SK-N-SH treated with all-trans-retinoic acid at 6 μM for 48 hours (cell line): ENCODE data around the gene KRTAP4-8.

Experiments used
- ARNTL ChIP-seq: fragments of 450-650 bp; formaldehyde crosslinking; IDR thresholded peaks from 2 replicates; pipeline ENCODE4 v1.5.0; 2020; ENCODE audit warnings: low read depth, mild to moderate bottlenecking, moderate library complexity, borderline replicate concordance
- BACH2 ChIP-seq: fragments of 250-450 bp; sonication (Bioruptor Pico); IDR thresholded peaks from 2 replicates; pipeline ENCODE4 v1.9.0; 2021; ENCODE audit warnings: mild to moderate bottlenecking, borderline replicate concordance
- CSRNP3 ChIP-seq: fragments of 250-450 bp; sonication (Bioruptor Pico); IDR thresholded peaks from 2 replicates; pipeline ENCODE4 v1.5.1; 2021; ENCODE audit warnings: mild to moderate bottlenecking, moderate library complexity
- ESRRG ChIP-seq: fragments of 250-450 bp; sonication (Bioruptor Pico); IDR thresholded peaks from 2 replicates; pipeline ENCODE4 v1.6.1; 2021; ENCODE audit warnings: mild to moderate bottlenecking
- ISL1 ChIP-seq: fragments of 250-450 bp; sonication (Bioruptor Pico); IDR thresholded peaks from 2 replicates; pipeline ENCODE4 v2.1.2; 2022; ENCODE audit warnings: mild to moderate bottlenecking, moderate library complexity
- RARB ChIP-seq: fragments of 250-450 bp; sonication (Bioruptor Pico); IDR thresholded peaks from 2 replicates; pipeline ENCODE4 v1.8.0; 2021; ENCODE audit warnings: mild to moderate bottlenecking, moderate library complexity
- TOX ChIP-seq: fragments of 250-450 bp; sonication (Bioruptor Pico); IDR thresholded peaks from 2 replicates; pipeline ENCODE4 v1.8.0; 2021; ENCODE audit warnings: mild to moderate bottlenecking, moderate library complexity, borderline replicate concordance
- ZC3H10 ChIP-seq: fragments of 250-450 bp; sonication (Bioruptor Pico); IDR thresholded peaks from 2 replicates; pipeline ENCODE4 v1.5.1; 2021; ENCODE audit warnings: mild to moderate bottlenecking, moderate library complexity
- ZFP3 ChIP-seq: fragments of 250-450 bp; sonication (Bioruptor Pico); IDR thresholded peaks from 2 replicates; pipeline ENCODE4 v1.5.0; 2020; ENCODE audit warnings: mild to moderate bottlenecking, moderate library complexity
- ZFP30 ChIP-seq: fragments of 450-650 bp; formaldehyde crosslinking; IDR thresholded peaks from 2 replicates; pipeline ENCODE4 v1.5.0; 2022; ENCODE audit warnings: mild to moderate bottlenecking, moderate library complexity
- TF ChIP-seq, protein P1 (sequence below): fragments of 250-450 bp; sonication (Bioruptor Pico); IDR thresholded peaks from 2 replicates; pipeline ENCODE4 v1.5.1; 2020; ENCODE audit warnings: low read depth, mild to moderate bottlenecking, moderate library complexity
- TF ChIP-seq, protein P2 (sequence below): fragments of 250-450 bp; sonication (Bioruptor Pico); IDR thresholded peaks from 2 replicates; pipeline ENCODE4 v1.5.0; 2020; ENCODE audit warnings: mild to moderate bottlenecking, moderate library complexity
- TF ChIP-seq, protein P3 (sequence below): fragments of 250-450 bp; sonication (Bioruptor Pico); IDR thresholded peaks from 2 replicates; pipeline ENCODE4 v1.8.0; 2020; ENCODE audit warnings: mild to moderate bottlenecking, moderate library complexity, borderline replicate concordance

- TF ChIP-seq ARNTL (CRISPR knock-in tag) (no peak), ZFP3 (CRISPR knock-in tag) (no peak), ZFP30 (CRISPR knock-in tag) (no peak), RARB (CRISPR knock-in tag) (no peak), ESRRG (CRISPR knock-in tag) (no peak), ZC3H10 (CRISPR knock-in tag) (no peak), ISL1 (CRISPR knock-in tag) (no peak), CSRNP3 (no peak), TOX (CRISPR knock-in tag) (no peak), BACH2 (no peak)
- TF ChIP-seq, protein P1, sequence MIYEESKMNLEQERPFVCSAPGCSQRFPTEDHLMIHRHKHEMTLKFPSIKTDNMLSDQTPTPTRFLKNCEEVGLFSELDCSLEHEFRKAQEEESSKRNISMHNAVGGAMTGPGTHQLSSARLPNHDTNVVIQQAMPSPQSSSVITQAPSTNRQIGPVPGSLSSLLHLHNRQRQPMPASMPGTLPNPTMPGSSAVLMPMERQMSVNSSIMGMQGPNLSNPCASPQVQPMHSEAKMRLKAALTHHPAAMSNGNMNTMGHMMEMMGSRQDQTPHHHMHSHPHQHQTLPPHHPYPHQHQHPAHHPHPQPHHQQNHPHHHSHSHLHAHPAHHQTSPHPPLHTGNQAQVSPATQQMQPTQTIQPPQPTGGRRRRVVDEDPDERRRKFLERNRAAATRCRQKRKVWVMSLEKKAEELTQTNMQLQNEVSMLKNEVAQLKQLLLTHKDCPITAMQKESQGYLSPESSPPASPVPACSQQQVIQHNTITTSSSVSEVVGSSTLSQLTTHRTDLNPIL: no peak
- TF ChIP-seq, protein P2, sequence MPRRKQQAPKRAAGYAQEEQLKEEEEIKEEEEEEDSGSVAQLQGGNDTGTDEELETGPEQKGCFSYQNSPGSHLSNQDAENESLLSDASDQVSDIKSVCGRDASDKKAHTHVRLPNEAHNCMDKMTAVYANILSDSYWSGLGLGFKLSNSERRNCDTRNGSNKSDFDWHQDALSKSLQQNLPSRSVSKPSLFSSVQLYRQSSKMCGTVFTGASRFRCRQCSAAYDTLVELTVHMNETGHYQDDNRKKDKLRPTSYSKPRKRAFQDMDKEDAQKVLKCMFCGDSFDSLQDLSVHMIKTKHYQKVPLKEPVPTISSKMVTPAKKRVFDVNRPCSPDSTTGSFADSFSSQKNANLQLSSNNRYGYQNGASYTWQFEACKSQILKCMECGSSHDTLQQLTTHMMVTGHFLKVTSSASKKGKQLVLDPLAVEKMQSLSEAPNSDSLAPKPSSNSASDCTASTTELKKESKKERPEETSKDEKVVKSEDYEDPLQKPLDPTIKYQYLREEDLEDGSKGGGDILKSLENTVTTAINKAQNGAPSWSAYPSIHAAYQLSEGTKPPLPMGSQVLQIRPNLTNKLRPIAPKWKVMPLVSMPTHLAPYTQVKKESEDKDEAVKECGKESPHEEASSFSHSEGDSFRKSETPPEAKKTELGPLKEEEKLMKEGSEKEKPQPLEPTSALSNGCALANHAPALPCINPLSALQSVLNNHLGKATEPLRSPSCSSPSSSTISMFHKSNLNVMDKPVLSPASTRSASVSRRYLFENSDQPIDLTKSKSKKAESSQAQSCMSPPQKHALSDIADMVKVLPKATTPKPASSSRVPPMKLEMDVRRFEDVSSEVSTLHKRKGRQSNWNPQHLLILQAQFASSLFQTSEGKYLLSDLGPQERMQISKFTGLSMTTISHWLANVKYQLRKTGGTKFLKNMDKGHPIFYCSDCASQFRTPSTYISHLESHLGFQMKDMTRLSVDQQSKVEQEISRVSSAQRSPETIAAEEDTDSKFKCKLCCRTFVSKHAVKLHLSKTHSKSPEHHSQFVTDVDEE (CRISPR knock-in tag): no peak
- TF ChIP-seq, protein P3, sequence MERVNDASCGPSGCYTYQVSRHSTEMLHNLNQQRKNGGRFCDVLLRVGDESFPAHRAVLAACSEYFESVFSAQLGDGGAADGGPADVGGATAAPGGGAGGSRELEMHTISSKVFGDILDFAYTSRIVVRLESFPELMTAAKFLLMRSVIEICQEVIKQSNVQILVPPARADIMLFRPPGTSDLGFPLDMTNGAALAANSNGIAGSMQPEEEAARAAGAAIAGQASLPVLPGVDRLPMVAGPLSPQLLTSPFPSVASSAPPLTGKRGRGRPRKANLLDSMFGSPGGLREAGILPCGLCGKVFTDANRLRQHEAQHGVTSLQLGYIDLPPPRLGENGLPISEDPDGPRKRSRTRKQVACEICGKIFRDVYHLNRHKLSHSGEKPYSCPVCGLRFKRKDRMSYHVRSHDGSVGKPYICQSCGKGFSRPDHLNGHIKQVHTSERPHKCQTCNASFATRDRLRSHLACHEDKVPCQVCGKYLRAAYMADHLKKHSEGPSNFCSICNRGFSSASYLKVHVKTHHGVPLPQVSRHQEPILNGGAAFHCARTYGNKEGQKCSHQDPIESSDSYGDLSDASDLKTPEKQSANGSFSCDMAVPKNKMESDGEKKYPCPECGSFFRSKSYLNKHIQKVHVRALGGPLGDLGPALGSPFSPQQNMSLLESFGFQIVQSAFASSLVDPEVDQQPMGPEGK (CRISPR knock-in tag): no peak
These were observed 31.9 kb downstream of the KRTAP4-8 start, which contains the start of gene KRTAP2-4 for GRCh38 chr17:41065829-41066624.
